BLaER1 treated with 17β-estradiol and CSF1 and Interleukin-3, amounts not matched to agents 10 nM and 100 nM (cell line): Measurements from ENCODE around the gene PSG2.
"Not testable (repeated sequence)": the region's sequence is repeated elsewhere in the genome, so short reads cannot be mapped to it uniquely, and the experiment has no call there.

Experiments used
- H3K27ac ChIP-seq, 11 experiments: shearing (Covaris generic); formaldehyde crosslinking; 2 replicates each; pipeline ENCODE4 v1.8.1; 2022
- H3K27me3 ChIP-seq, 11 experiments: shearing (Covaris generic); formaldehyde crosslinking; 2 replicates each; pipeline ENCODE4 v1.8.1; 2022
- H3K36me3 ChIP-seq, 11 experiments: shearing (Covaris generic); formaldehyde crosslinking; 2 replicates each; pipeline ENCODE4 v1.8.1; 2022
- H3K4me1 ChIP-seq, 10 experiments: shearing (Covaris generic); formaldehyde crosslinking; 2 replicates each; pipeline ENCODE4 v1.8.1; 2022
- H3K4me2 ChIP-seq, 11 experiments: shearing (Covaris generic); formaldehyde crosslinking; 2 replicates each; pipeline ENCODE4 v1.8.1; 2022
- H3K4me3 ChIP-seq, 10 experiments: shearing (Covaris generic); formaldehyde crosslinking; 2 replicates each; pipeline ENCODE4 v1.8.1; 2022
- H3K9ac ChIP-seq, 11 experiments: shearing (Covaris generic); formaldehyde crosslinking; 2 replicates each; pipeline ENCODE4 v1.8.1; 2022
- H3K9me3 ChIP-seq, 11 experiments: shearing (Covaris generic); formaldehyde crosslinking; replicated peaks in 1 of 11; 2 replicates each; pipeline ENCODE4 v1.8.1; 2022
- H4K20me1 ChIP-seq, 11 experiments: shearing (Covaris generic); formaldehyde crosslinking; 2 replicates each; pipeline ENCODE4 v1.8.1; 2022
- Cebpa-rat ChIP-seq, 11 experiments: shearing (Covaris generic); IDR thresholded peaks; 2 replicates each; pipeline ENCODE4 v1.8.1; 2022

Gene PSG2

DNA sequence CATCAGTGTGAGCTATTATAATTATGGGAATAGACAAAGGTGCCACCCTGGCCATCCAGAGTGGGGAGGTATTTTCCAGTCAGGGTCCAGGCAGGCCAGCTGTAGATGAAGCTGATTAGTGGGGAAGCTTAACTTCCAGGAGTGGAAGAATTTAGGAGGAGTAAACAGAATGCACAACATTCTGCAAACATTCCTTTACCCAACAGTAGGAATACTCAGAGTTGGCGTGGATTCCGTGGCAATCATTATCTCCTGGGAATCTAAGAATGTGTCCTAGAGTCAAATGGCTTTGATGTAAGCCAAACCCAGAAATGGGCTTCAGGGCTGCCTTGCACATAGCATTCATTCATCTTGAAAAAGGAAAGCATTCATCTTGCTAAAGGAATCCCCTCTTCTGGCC lies 23.0 kb downstream of the PSG2 start:
- H3K27me3 ChIP-seq, H3K4me1 ChIP-seq, H3K36me3 ChIP-seq, H3K9ac ChIP-seq, H4K20me1 ChIP-seq, H3K27ac ChIP-seq, H3K4me3 ChIP-seq, H3K4me2 ChIP-seq: not testable (repeated sequence)
- H3K9me3 ChIP-seq: peaks cover 14 to 35% (median 27%) of the 10 kb centered on the region in 11 experiments

DNA sequence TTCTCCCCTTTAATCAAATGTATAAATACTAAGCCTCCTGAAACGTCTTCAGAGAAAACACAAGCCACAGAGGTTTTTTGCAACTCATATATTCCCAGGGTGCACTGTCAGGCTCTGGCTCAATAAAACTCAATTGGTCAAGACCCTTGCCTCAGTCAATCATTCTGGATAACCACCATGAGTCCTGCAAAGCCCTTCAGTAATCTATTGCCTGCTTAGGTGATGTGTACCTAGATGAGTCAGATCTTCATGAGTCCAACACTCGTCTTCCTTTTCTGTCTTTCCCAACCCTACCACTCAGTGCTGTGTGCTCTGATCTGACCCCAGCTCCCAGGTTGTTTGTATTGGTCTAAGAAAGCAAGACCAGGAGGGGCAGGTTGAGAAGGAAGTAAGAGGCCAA lies 24.1 kb downstream of the PSG2 start:
- not testable (repeated sequence) for H4K20me1 ChIP-seq, H3K4me2 ChIP-seq, H3K27me3 ChIP-seq, H3K27ac ChIP-seq, H3K4me3 ChIP-seq, H3K9ac ChIP-seq, H3K4me1 ChIP-seq, H3K36me3 ChIP-seq
- peaks cover 14 to 42% (median 29%) of the 10 kb centered on the region in 11 experiments for H3K9me3 ChIP-seq

DNA sequence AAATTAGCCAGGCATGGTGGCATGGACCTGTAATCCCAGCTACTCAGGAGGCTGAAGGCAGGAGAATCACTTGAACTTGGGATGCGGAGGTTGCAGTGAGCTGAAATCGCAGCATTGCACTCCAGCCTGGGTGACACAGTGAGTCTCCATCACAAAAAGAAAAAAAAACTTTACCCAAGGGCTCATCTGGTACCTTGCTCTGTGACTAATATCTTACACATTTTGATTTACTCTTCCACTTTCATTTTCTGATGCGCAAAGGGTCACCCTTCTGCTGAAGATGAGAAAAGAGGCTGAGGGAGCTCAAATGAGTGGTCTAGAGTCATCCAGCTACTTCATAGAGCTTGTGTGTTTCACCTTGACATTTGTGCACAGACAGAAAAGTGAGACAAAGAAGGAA lies 34.5 kb downstream of the PSG2 start:
- not testable (repeated sequence) for H3K4me1 ChIP-seq, H3K27ac ChIP-seq, H3K9ac ChIP-seq, H3K9me3 ChIP-seq, H3K27me3 ChIP-seq, H3K4me3 ChIP-seq, H3K36me3 ChIP-seq, H4K20me1 ChIP-seq, H3K4me2 ChIP-seq

DNA sequence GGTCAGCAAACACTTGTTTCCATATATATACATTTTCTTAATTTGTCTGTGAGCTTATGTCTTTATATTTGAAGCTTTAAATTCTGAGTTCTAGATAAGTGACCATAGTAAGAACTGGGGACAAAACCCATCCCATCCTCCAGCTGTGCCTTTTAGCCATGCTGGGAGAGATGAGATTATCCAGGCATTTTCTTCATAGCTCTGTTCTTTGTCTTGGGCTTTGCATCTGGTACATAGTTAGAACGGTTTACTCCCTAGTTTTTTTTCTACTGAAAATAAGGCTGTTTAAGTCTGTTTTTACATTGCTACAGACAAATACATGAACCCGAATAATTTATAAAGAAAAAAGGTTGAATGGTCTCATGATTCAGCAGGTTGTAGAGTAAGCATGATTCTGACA lies 35.9 kb downstream of the PSG2 start:
- H3K27me3 ChIP-seq, H3K36me3 ChIP-seq, H3K27ac ChIP-seq, H3K4me2 ChIP-seq, H3K4me3 ChIP-seq, H4K20me1 ChIP-seq, H3K9ac ChIP-seq, H3K4me1 ChIP-seq, H3K9me3 ChIP-seq: not testable (repeated sequence)

DNA sequence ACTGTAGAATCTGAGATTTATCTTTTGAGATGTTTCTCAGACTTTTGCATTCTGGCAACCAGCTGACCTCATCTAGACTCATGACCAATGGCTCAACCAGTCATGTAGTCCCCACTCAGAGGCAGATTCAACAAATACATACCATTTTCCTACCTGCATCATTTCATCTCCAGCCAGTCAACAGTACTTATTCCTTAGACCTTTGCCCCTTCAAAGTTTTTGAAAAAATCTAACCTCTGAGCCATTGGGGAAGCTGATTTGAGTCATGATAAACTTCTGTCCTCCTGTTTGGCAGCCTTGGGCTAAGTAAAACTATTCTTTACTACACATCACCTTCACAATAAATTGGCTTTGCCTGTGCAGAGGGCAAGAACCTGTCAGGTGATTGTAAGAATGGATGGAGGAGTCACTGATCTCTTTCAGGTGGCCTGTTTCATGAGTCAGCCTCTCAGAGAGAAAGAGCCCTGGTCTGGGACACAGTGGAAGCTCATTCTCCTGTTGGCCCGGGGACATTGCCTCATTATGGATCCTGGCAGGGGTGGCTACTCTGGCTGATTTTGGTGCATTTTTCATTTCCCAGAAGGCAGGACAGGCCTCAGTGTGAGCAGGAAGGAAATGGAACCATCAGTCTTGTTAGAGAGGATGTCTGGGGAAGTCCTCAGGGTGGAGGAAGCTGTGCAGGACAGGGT lies 38.9 kb downstream of the PSG2 start:
- H4K20me1 ChIP-seq, H3K27ac ChIP-seq, H3K9me3 ChIP-seq, H3K4me1 ChIP-seq, H3K36me3 ChIP-seq, H3K4me3 ChIP-seq, H3K9ac ChIP-seq, H3K27me3 ChIP-seq, H3K4me2 ChIP-seq: not testable (repeated sequence)

DNA sequence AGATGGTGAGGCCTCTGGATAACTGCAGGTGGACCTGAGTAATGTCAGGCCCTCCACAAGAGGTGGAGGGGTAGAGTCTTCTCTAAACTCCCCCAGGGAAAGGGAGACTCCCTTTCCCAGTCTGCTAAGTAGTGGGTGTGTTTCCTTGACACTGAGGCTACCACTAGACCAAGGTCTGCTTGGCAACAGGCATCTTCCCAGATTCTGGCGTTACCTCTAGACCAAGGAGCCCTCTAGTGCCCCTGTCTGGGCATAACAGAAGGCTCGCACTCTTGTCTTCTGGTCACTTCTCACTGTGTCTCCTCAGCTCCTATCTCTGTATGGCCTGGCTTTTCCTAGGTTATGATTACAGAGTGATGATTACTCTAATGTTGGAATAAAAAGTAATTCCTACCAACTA lies 50.9 kb downstream of the PSG2 start:
- H4K20me1 ChIP-seq, H3K9me3 ChIP-seq, H3K27me3 ChIP-seq, H3K27ac ChIP-seq, H3K36me3 ChIP-seq, H3K9ac ChIP-seq, H3K4me2 ChIP-seq, H3K4me3 ChIP-seq: not testable (repeated sequence)
- peaks cover 0 to 14% (median 12%) of the 10 kb centered on the region in 10 experiments; a peak in 15 of 20 replicates for H3K4me1 ChIP-seq

DNA sequence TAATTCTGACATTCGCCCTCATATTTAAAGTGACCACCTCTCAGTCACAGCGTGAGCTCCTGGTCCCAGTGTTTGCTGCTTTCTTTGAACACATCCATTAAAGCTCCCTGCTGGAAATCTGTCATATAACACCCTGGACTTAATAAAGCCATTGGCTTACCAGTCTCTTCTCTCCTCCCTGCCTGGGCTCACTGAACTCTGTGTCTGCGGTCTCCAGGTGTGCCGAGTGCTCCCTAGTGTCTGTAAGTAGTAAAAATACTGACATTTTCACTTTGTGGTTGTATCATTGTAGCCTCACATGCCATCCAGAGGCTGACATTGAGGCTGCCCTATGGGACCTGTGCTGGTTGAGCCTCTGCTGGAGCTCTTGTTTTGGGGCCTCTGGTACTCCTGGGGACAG lies 53.6 kb downstream of the PSG2 start:
- Histone ChIP-seq H3K4me1 (peaks cover 0 to 25% (median 20%) of the 10 kb centered on the region in 10 experiments; a peak in 15 of 20 replicates), H3K27me3 (no peaks in the 10 kb centered on the region), H3K9ac (no peak overlapping the region), H3K4me3 (no peak overlapping the region), H3K27ac (no peak overlapping the region), H3K4me2 (no peak overlapping the region), H4K20me1 (no peaks in the 10 kb centered on the region), H3K9me3 (no peaks in the 10 kb centered on the region; a peak in 1 of 22 replicates), H3K36me3 (no peaks in the 10 kb centered on the region)
- TF ChIP-seq Cebpa-rat (IDR thresholded peaks at IDR 0.05): no peak

DNA sequence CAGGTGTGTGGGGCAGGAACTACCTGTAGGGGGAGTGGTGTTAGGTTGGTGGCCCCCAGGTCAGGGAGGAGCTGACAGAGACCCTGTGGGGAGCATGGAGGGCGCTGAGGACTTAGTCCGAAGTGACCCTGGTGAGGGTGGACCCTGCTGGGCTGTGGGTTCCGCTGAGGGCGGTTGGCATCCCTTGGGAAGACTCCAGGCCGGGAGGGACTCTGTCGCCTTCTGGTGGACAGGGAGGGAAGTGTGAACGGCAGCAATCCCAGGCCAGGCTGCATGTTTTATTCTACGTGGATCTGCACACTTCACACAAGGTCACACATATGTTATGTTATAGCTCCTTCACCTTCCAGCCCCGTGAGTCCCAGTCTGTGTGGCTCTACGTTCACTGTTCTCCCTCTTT lies 54.5 kb downstream of the PSG2 start:
- peak overlapping the region in 6 of 11 experiments; percentile 31 to 64 (median 48); a peak in 8 of 22 replicates for H3K4me2 ChIP-seq
- H4K20me1 ChIP-seq, H3K36me3 ChIP-seq, H3K9ac ChIP-seq, H3K27ac ChIP-seq, H3K9me3 ChIP-seq, H3K27me3 ChIP-seq, H3K4me3 ChIP-seq: not testable (repeated sequence)
- H3K4me1 ChIP-seq: peaks cover 0 to 25% (median 20%) of the 10 kb centered on the region in 10 experiments; a peak in 15 of 20 replicates

DNA sequence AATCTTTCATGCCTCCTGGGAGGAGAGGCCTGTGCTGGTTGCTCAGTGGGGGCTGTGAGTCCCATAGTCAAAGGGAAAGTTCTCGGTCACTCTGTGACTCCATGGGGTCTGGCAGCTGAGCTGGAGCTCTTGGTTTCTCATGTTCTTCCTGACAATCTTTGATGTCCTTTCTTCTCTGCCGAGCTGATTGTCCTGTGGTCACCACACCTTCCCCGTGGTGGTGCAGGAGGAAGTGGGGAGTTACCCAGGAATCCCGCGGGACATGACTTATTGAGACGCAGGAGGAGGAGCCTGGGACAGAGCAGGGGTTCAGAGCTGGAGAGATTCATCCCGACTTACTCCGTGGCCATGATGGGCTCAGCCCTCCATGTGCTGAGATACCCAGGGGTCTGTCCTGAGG lies 55.4 kb downstream of the PSG2 start:
- H3K4me1 ChIP-seq: peaks cover 0 to 25% (median 20%) of the 10 kb centered on the region in 10 experiments; a peak in 15 of 20 replicates
- H3K27ac ChIP-seq, H3K9me3 ChIP-seq, H4K20me1 ChIP-seq, H3K36me3 ChIP-seq, H3K27me3 ChIP-seq, H3K9ac ChIP-seq, H3K4me3 ChIP-seq: not testable (repeated sequence)
- H3K4me2 ChIP-seq: peak overlapping the region in 9 of 11 experiments; percentile 24 to 64 (median 49); a peak in 17 of 22 replicates

DNA sequence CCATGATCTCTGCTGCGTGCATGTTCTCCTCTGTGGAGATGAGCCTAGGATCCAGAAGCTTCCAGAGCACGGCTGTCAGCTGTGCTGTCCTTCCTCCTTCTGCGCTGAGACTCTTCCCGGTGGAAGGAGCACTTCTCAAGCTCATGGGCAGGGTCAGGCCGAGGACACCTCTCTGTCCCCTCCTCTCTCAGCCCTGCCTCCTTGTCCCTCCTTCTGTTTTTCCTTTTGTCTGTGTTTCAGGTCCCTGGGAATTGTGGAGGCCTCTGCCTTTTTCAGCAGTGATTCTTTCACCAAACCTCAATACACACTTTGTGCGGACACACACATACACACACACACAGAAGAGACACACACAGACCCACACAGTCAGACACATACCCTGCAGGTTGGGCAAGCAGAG lies 56.1 kb downstream of the PSG2 start, which contains the start of gene PSG11:
Gene PSG11, minus strand, starts transcription at position 101 of the 400 bp plus-strand sequence. Its CDS starts 97 bp downstream, at position 4.
- not testable (repeated sequence) for H3K9me3 ChIP-seq, H3K36me3 ChIP-seq, H3K27ac ChIP-seq, H3K27me3 ChIP-seq, H4K20me1 ChIP-seq, H3K4me3 ChIP-seq, H3K9ac ChIP-seq
- H3K4me1 ChIP-seq: peaks cover 0 to 25% (median 20%) of the 10 kb centered on the region in 10 experiments; a peak in 15 of 20 replicates
- peak within 1 kb of the TSS in 9 of 11 experiments; percentile 24 to 64 (median 49); a peak in 17 of 22 replicates for H3K4me2 ChIP-seq

DNA sequence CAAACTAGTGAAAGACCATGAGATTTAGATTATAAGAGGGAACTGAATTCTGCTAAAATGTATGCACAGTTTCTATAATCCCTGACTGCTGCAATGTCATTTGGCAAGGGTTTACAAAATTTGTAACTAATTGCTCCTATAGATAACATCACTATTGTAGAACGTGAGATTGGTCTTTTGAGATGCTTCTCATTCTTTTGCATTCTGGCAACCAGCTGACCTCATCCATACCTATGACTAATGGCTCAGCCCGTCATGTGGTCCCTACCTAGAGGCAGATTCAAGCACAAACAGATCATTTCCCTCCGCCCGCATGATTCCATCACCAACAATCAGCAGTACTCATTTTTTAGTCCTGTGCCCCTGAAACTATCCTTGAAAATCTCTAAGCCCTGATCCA lies 60.4 kb downstream of the PSG2 start:
- not testable (repeated sequence) for H3K27ac ChIP-seq, H3K27me3 ChIP-seq, H3K36me3 ChIP-seq, H3K4me3 ChIP-seq, H3K9ac ChIP-seq, H3K9me3 ChIP-seq, H4K20me1 ChIP-seq, H3K4me2 ChIP-seq
- H3K4me1 ChIP-seq: peaks cover 0 to 16% (median 12%) of the 10 kb centered on the region in 10 experiments; a peak in 15 of 20 replicates

DNA sequence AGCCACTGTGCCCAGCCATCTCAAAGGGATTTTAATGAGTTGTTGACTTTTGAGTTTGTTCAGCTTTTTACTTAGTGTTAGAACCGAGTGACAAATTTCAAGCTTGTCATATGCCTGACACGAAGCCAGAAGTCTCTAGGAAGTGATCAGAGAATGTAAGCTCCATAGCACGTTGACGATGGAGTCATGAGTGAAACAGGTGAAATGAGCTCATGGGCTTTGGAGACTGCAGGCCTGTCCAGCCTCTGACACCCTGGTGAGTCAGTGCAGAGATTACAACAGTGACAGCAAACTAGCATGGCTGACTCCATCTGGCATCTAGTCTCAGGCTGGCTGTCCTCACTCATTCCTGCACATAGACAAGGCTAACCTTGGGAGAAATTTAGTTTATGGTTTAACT lies 60.9 kb downstream of the PSG2 start:
- H3K4me1 ChIP-seq: peaks cover 0 to 11% (median 7%) of the 10 kb centered on the region in 10 experiments; a peak in 11 of 20 replicates
- H3K9ac ChIP-seq, H3K4me2 ChIP-seq, H3K36me3 ChIP-seq, H3K27me3 ChIP-seq, H3K27ac ChIP-seq, H3K9me3 ChIP-seq, H4K20me1 ChIP-seq, H3K4me3 ChIP-seq: not testable (repeated sequence)

DNA sequence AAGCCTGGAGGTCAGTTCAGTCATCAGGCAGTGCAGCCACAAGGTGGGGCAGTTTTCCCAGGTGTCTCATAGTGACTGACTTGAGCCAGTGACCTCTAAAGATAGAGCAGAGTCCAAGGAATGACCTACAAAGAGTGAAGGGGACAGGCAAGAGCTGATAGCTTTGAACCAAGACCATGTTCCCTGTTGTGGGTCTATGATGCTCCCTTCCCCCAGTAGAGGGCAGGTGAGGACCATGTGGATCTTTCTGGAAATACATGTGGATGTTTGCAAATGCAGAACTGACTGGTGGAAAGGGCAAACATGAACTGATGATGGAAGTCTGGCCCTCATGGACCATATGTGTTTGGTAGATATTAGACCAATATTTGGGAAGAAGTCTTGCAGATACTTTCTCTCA lies 62.9 kb downstream of the PSG2 start:
- not testable (repeated sequence) for H3K27ac ChIP-seq, H3K4me3 ChIP-seq, H3K27me3 ChIP-seq, H3K9me3 ChIP-seq, H4K20me1 ChIP-seq, H3K9ac ChIP-seq, H3K4me2 ChIP-seq, H3K4me1 ChIP-seq, H3K36me3 ChIP-seq
